Colonic mucosa (tissue), 4 donors: Measurements from ENCODE around the gene EML6. TPM values are rescaled to one million over a fixed set of nuclear protein-coding genes. Genes with fewer than 3 reads are reported as not detected.

ENCODE experiments used
- DNase-seq: peaks from one replicate; pipeline ENCODE4 v3.0.0-alpha.2; 2020
- H3K27ac ChIP-seq: fragments of 200-600 bp; one replicate; pipeline ENCODE4 v1.8.0; 2021
- H3K27me3 ChIP-seq: fragments of 200-600 bp; one replicate; pipeline ENCODE4 v1.8.0; 2021
- H3K36me3 ChIP-seq: fragments of 200-600 bp; one replicate; pipeline ENCODE4 v1.8.0; 2021
- H3K4me1 ChIP-seq: fragments of 200-600 bp; one replicate; pipeline ENCODE4 v1.8.0; 2021; ENCODE audit warnings: mild to moderate bottlenecking
- H3K4me3 ChIP-seq: fragments of 200-600 bp; one replicate; pipeline ENCODE4 v1.8.0; 2021
- H3K9ac ChIP-seq, 2 donors: one replicate each; pipeline ENCODE4 v1.7.0; 2013; ENCODE audit warnings: control low read depth in 2 of 2, low read depth in 2 of 2, low read length in 2 of 2
- H3K9me3 ChIP-seq: fragments of 200-600 bp; one replicate; pipeline ENCODE4 v1.8.0; 2021
- intact Hi-C: fragments of 100-400 bp; cut with DNase I; formaldehyde crosslinking; loops from one replicate; pipeline ENCODE4 v1.14.1; 2022
- total RNA-seq, 2 donors: library from RNA; stranded (reverse); fragmentation: NEBNext Ultra II Directional in 1 of 2; extraction: Animal tissue kit (Norgen Biotek cat#: 25700) in 1 of 2; gene quantifications; one replicate each; pipeline ENCODE4 v1.2.1, GENCODE V29; 2021
- TF ChIP-seq, protein P1 (sequence below): fragments of 200-600 bp; IDR thresholded peaks from one replicate; pipeline ENCODE4 v1.8.0; 2022; ENCODE audit warnings: antibody characterized with exemption, mild to moderate bottlenecking
- donor health status: healthy.
- donor health status: DM: no; HTN: no; CAD: no.
- donor health status: DM: no; HTN: no; CAD: no.

EML6 gene
- total RNA-seq, 2 donors from 2014 or later = 2.1 to 2.5 TPM

GRCh38 chr2:54725343-54726099 lies 2.1 kb downstream of the EML6 start:
- intact Hi-C loops = no loop called here

DNA sequence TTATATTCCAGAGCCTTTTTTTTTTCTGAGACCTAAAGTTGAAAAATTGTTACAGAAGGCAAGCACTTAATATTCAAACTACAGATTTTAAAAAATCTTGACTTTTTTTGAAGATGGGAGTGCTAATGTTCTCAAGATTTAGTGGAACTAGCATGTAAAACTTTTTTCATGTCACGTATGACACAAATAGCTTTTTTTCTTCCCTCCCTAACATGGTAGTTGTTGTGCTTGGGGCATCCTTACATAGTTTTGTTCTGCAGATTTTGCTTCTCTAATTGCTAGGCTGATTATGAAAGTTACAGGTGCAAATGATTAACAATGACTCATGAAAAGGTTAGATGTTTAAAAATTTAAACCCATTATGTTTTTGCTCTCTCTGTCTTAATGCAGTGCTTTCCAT lies 3.0 kb downstream of the EML6 start:
- Histone ChIP-seq H3K9me3 (no peaks in the 10 kb centered on the region), H3K4me3 (no peak overlapping the region), H3K36me3 (no peaks in the 10 kb centered on the region), H3K27ac (no peak overlapping the region), H3K27me3 (peaks cover 10% of the 10 kb centered on the region), H3K9ac (no peak overlapping the region), H3K4me1 (no peaks in the 10 kb centered on the region)
- intact Hi-C loops = no loop called here
- DNase-seq = no peak
- TF ChIP-seq, protein P1, sequence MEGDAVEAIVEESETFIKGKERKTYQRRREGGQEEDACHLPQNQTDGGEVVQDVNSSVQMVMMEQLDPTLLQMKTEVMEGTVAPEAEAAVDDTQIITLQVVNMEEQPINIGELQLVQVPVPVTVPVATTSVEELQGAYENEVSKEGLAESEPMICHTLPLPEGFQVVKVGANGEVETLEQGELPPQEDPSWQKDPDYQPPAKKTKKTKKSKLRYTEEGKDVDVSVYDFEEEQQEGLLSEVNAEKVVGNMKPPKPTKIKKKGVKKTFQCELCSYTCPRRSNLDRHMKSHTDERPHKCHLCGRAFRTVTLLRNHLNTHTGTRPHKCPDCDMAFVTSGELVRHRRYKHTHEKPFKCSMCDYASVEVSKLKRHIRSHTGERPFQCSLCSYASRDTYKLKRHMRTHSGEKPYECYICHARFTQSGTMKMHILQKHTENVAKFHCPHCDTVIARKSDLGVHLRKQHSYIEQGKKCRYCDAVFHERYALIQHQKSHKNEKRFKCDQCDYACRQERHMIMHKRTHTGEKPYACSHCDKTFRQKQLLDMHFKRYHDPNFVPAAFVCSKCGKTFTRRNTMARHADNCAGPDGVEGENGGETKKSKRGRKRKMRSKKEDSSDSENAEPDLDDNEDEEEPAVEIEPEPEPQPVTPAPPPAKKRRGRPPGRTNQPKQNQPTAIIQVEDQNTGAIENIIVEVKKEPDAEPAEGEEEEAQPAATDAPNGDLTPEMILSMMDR = no peak

More at GRCh38 chr2:54725343-54726099, 2.1 kb downstream of the EML6 start:
- no peak overlapping the region for H3K27ac ChIP-seq
- no peak overlapping the region for H3K9ac ChIP-seq
- no peaks in the 10 kb centered on the region for H3K4me1 ChIP-seq
- no peaks in the 10 kb centered on the region for H3K36me3 ChIP-seq
- H3K9me3 ChIP-seq = no peaks in the 10 kb centered on the region
- no peak for DNase-seq
- H3K4me3 ChIP-seq = peak overlapping the region; percentile 83
- peaks cover 10% of the 10 kb centered on the region for H3K27me3 ChIP-seq
- TF ChIP-seq, protein P1 = no peak

DNA sequence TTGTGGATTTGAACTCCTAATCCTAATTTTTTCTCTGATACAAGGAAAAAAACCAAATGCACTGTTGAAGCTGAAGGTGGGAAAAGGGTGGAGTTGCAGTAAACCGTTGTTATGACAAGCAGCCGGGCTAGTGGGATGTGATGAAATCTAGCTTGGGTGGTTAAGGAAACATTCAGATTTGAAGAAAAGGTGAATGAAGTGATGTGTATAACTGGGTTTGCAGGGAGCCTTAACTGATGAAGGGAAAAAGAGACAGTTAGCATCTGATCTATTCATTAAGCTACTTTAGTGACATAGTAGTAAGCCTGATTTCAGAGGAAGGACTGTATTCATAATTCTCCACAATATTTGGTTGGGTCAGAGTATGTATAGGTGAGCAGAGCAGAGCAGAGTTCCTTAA lies 3.5 kb downstream of the EML6 start:
- TF ChIP-seq, protein P1 = no peak
- peaks cover 10% of the 10 kb centered on the region for H3K27me3 ChIP-seq
- H3K4me1 ChIP-seq = no peaks in the 10 kb centered on the region
- no peaks in the 10 kb centered on the region for H3K9me3 ChIP-seq
- no peak overlapping the region for H3K27ac ChIP-seq
- H3K9ac ChIP-seq = no peak overlapping the region
- H3K4me3 ChIP-seq = no peak overlapping the region
- DNase-seq = no peak
- intact Hi-C loops = no loop called here
- no peaks in the 10 kb centered on the region for H3K36me3 ChIP-seq

DNA sequence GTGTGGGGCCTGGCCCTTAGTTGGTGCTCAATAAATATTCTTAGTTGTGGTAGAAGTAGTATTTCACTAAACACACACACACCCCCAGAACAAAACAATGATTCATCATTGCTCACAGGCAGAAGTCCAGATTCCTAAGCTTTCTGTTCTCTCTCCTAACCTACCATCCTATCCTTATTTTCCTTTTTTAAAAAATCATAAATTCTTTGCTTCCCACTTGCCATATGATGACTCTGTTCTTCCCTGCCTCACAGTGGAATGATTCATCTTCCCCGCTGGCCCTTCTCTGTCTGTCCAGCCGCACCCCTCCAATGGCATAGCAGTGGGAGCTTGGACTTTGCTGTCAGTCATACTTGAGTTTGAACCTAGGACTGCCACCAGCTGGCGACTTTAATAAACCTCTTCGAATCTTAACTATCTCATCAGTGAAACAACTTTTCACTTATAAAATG lies 5.2 kb downstream of the EML6 start:
- DNase-seq = no peak
- TF ChIP-seq, protein P1 = no peak
- Histone ChIP-seq H3K9ac (no peak overlapping the region), H3K9me3 (no peaks in the 10 kb centered on the region), H3K27ac (no peak overlapping the region), H3K36me3 (no peaks in the 10 kb centered on the region), H3K27me3 (peaks cover 10% of the 10 kb centered on the region), H3K4me3 (no peak overlapping the region), H3K4me1 (no peaks in the 10 kb centered on the region)
- intact Hi-C loops = no loop called here

DNA sequence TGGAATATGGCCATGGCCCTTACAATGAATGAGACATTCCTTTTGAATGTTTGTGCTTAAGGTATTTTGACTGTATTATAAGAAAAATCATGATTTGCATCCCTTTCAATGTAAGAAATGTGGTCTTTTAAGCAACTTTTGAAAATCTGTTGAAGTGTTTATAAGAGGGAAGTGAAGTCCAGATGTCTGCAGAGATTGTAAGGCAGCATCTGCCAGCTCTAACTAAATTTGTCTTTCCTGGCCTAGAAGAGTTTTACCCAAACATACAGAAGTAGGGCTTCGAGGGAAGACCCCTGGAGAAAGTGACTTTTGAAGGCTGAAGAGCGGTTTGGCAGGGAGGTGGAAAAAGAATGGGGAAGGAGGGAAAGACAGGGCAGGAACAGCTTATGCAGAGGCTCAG lies 12.2 kb downstream of the EML6 start:
- intact Hi-C loops = no loop called here
- no peak overlapping the region for H3K4me3 ChIP-seq
- no peak for DNase-seq
- no peaks in the 10 kb centered on the region for H3K36me3 ChIP-seq
- no peak overlapping the region for H3K27ac ChIP-seq
- no peaks in the 10 kb centered on the region for H3K9me3 ChIP-seq
- no peaks in the 10 kb centered on the region for H3K27me3 ChIP-seq
- no peaks in the 10 kb centered on the region for H3K4me1 ChIP-seq
- TF ChIP-seq, protein P1 = no peak
- no peak overlapping the region for H3K9ac ChIP-seq
